ENCODE measurements around the gene BNIPL. TPM values are rescaled to one million over a fixed set of nuclear protein-coding genes. Genes with fewer than 3 reads are reported as not detected.

Gene BNIPL
- polyA plus RNA-seq, 1 donor (not counting 4 experiments of a cell fraction or from before 2014, with no cell fraction given), result 9.8 TPM

- no peak for FAIRE-seq
- peaks cover 0 to 6% of the 10 kb centered on the region in 2 experiments for H3K36me3 ChIP-seq (ENCODE audit: control insufficient read depth in 2 of 2, extremely low read depth in 1 of 2, insufficient read depth in 2 of 2, low read length in 2 of 2)
- no peak overlapping the region for H3K4me2 ChIP-seq (ENCODE audit: control insufficient read depth, extremely low read depth, insufficient read depth, low read depth, low read length)
- no peaks in the 10 kb centered on the region for H3K79me2 ChIP-seq (ENCODE audit: control insufficient read depth, insufficient read depth, low read length)
- TF ChIP-seq, protein P1, sequence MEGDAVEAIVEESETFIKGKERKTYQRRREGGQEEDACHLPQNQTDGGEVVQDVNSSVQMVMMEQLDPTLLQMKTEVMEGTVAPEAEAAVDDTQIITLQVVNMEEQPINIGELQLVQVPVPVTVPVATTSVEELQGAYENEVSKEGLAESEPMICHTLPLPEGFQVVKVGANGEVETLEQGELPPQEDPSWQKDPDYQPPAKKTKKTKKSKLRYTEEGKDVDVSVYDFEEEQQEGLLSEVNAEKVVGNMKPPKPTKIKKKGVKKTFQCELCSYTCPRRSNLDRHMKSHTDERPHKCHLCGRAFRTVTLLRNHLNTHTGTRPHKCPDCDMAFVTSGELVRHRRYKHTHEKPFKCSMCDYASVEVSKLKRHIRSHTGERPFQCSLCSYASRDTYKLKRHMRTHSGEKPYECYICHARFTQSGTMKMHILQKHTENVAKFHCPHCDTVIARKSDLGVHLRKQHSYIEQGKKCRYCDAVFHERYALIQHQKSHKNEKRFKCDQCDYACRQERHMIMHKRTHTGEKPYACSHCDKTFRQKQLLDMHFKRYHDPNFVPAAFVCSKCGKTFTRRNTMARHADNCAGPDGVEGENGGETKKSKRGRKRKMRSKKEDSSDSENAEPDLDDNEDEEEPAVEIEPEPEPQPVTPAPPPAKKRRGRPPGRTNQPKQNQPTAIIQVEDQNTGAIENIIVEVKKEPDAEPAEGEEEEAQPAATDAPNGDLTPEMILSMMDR (optimal IDR thresholded peaks at IDR 0.05 in 1 of 3, IDR thresholded peaks at IDR 0.05 in 1 of 3, conservative IDR thresholded peaks at IDR 0.05 in 1 of 3; ENCODE audit: extremely low read depth in 1 of 3, insufficient read depth in 2 of 3, low read length in 3 of 3), result no peak
- TF ChIP-seq EZH2 (IDR thresholded peaks at IDR 0.05; ENCODE audit: low read length), result no peak
- peaks cover 2% of the 10 kb centered on the region for H3K9me1 ChIP-seq (ENCODE audit: control insufficient read depth, extremely low read depth, insufficient read depth, low read length)
- H3K9me3 ChIP-seq (ENCODE audit: control insufficient read depth, low read depth, low read length), result no peaks in the 10 kb centered on the region
- H3K27me3 ChIP-seq (ENCODE audit: control insufficient read depth, extremely low read depth, insufficient read depth, low read length), result no peaks in the 10 kb centered on the region
- no peak overlapping the region for H3K4me3 ChIP-seq (ENCODE audit: control insufficient read depth in 2 of 3, extremely low read depth in 1 of 3, insufficient read depth in 2 of 3, low read depth in 1 of 3, low read length in 3 of 3)
- dilution Hi-C loops (cut with MboI; ENCODE audit: extremely low pct_ligation_motif_present, low sequenced_read_pairs), result no loop called here
- no peaks in the 10 kb centered on the region for H4K20me1 ChIP-seq (ENCODE audit: control insufficient read depth, extremely low read depth, insufficient read depth, low read length)
- no peak overlapping the region for H3K27ac ChIP-seq (ENCODE audit: control insufficient read depth, insufficient read depth, low read length)
- no peak overlapping the region for H3K9ac ChIP-seq (ENCODE audit: control insufficient read depth, extremely low read depth, insufficient read depth, low read length)
- DNase-seq (ENCODE audit: low read depth, low spot score), result no peak
- no peak overlapping the region for H2AFZ ChIP-seq (ENCODE audit: control insufficient read depth, low read length)
- H3K4me1 ChIP-seq (ENCODE audit: control insufficient read depth, extremely low read depth, insufficient read depth, low read length), result peaks cover 11% of the 10 kb centered on the region
Observed at GRCh38 chr1:151013518-151013917, 22.9 kb upstream of the BNIPL start.

GRCh38 chr1:151024540-151025146 lies 11.7 kb upstream of the BNIPL start:
- Histone ChIP-seq H3K27me3 (ENCODE audit: control insufficient read depth, extremely low read depth, insufficient read depth, low read length) (no peaks in the 10 kb centered on the region), H3K9ac (ENCODE audit: control insufficient read depth, extremely low read depth, insufficient read depth, low read length) (no peak overlapping the region), H3K9me1 (ENCODE audit: control insufficient read depth, extremely low read depth, insufficient read depth, low read length) (no peaks in the 10 kb centered on the region), H3K4me1 (ENCODE audit: control insufficient read depth, extremely low read depth, insufficient read depth, low read length) (no peaks in the 10 kb centered on the region), H3K4me3 (ENCODE audit: control insufficient read depth in 2 of 3, extremely low read depth in 1 of 3, insufficient read depth in 2 of 3, low read depth in 1 of 3, low read length in 3 of 3) (no peak overlapping the region), H3K36me3 (ENCODE audit: control insufficient read depth in 2 of 2, extremely low read depth in 1 of 2, insufficient read depth in 2 of 2, low read length in 2 of 2) (peaks cover 4 to 15% of the 10 kb centered on the region in 2 experiments), H3K4me2 (ENCODE audit: control insufficient read depth, extremely low read depth, insufficient read depth, low read depth, low read length) (no peak overlapping the region), H3K27ac (ENCODE audit: control insufficient read depth, insufficient read depth, low read length) (no peak overlapping the region), H4K20me1 (ENCODE audit: control insufficient read depth, extremely low read depth, insufficient read depth, low read length) (no peaks in the 10 kb centered on the region), H3K9me3 (ENCODE audit: control insufficient read depth, low read depth, low read length) (no peaks in the 10 kb centered on the region), H2AFZ (ENCODE audit: control insufficient read depth, low read length) (no peak overlapping the region), H3K79me2 (ENCODE audit: control insufficient read depth, insufficient read depth, low read length) (no peaks in the 10 kb centered on the region)
- DNase-seq (ENCODE audit: low read depth, low spot score), result no peak
- dilution Hi-C loops (cut with MboI; ENCODE audit: extremely low pct_ligation_motif_present, low sequenced_read_pairs), result no loop called here
- peak; percentile 13 for FAIRE-seq
- no peak for TF ChIP-seq EZH2 (IDR thresholded peaks at IDR 0.05; ENCODE audit: low read length)
- TF ChIP-seq, protein P1 (optimal IDR thresholded peaks at IDR 0.05 in 1 of 3, IDR thresholded peaks at IDR 0.05 in 1 of 3, conservative IDR thresholded peaks at IDR 0.05 in 1 of 3; ENCODE audit: extremely low read depth in 1 of 3, insufficient read depth in 2 of 3, low read length in 3 of 3), result peak; percentile 81 to 91 (median 86)

Data from keratinocyte (primary cell).